Mucosa of rectum (tissue), 2 donors: Measurements from ENCODE around the gene SMIM10.
A peak's percentile ranks its signal among the peaks of the same experiment; 100 is the strongest.

Experiments
- H3K27ac ChIP-seq, 2 donors: one replicate each; pipeline ENCODE4 v1.7.0; 2013; ENCODE audit warnings: inconsistent platforms in 2 of 2, low read depth in 2 of 2, low read length in 2 of 2
- H3K27me3 ChIP-seq, 2 donors: one replicate each; pipeline ENCODE4 v1.7.0; 2013; ENCODE audit warnings: low read length in 2 of 2; ENCODE audit not compliant: control insufficient read depth in 2 of 2, insufficient read depth in 2 of 2
- H3K36me3 ChIP-seq, 2 donors: one replicate each; pipeline ENCODE4 v1.7.0; 2013; ENCODE audit warnings: low read length in 2 of 2; ENCODE audit not compliant: control insufficient read depth in 2 of 2, insufficient read depth in 2 of 2
- H3K4me1 ChIP-seq, 2 donors: one replicate each; pipeline ENCODE4 v1.7.0; 2013; ENCODE audit warnings: low read length in 2 of 2, mild to moderate bottlenecking in 1 of 2; ENCODE audit not compliant: control insufficient read depth in 2 of 2, insufficient read depth in 2 of 2
- H3K4me3 ChIP-seq, 2 donors: one replicate each; pipeline ENCODE4 v1.7.0; 2013; ENCODE audit warnings: low read length in 2 of 2
- H3K9ac ChIP-seq, 2 donors: one replicate each; pipeline ENCODE4 v1.7.0; 2013; ENCODE audit warnings: low read length in 2 of 2, low read depth in 1 of 2, mild to moderate bottlenecking in 1 of 2
- H3K9me3 ChIP-seq, 2 donors: one replicate each; pipeline ENCODE4 v1.7.0; 2013; ENCODE audit warnings: low read length in 2 of 2; ENCODE audit not compliant: control insufficient read depth in 2 of 2
- donor health status: healthy.
- donor health status: Normal muscosa, but diverticular disease.

Gene SMIM10

DNA sequence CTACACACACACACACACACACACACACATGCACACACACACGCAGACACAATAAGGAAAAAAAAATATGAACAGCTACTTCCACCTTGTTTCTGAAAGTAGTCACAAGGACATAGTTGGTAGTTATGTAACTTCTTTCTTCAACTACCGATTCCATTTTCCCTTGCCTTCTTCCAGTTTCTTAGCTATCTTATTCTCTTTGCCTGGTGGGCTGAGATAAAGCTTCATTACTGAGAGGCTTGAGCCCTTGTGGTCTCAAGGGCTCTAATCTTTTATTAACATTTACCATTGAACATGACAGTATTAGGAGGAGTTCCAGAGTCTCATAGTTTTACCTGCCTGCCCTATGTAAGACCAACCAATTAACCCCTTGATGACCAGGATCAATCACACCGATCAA is 8.9 kb upstream of the SMIM10 start:
- no peaks in the 10 kb centered on the region for H3K9me3 ChIP-seq
- H3K4me1 ChIP-seq = no peaks in the 10 kb centered on the region
- no peak overlapping the region for H3K4me3 ChIP-seq
- H3K27ac ChIP-seq = no peak overlapping the region
- peaks cover 0 to 2% of the 10 kb centered on the region in 2 donors for H3K27me3 ChIP-seq
- H3K36me3 ChIP-seq = no peaks in the 10 kb centered on the region
- no peak overlapping the region for H3K9ac ChIP-seq

DNA sequence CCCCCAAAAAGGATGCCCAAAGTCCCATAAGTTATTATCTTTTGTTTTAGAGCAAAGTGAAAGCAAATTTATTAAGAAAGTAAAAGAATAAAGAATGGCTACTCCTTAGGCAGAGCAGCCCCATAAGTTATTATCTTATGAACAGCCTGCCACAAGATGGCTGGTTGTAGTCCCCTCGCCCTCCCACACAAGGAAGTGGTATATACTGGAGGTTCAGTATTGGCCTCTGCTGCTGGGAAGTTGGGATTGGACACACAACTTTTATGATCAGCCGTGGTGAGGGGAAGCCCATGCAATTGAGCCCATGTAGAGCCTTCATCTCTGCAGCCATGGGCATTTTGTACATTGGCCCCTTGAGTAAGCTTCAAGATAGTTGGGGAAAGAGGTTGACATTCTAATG is 8.0 kb upstream of the SMIM10 start:
- Histone ChIP-seq H3K9ac (no peak overlapping the region), H3K9me3 (no peaks in the 10 kb centered on the region), H3K27me3 (no peaks in the 10 kb centered on the region), H3K4me3 (no peak overlapping the region), H3K36me3 (no peaks in the 10 kb centered on the region), H3K27ac (no peak overlapping the region), H3K4me1 (no peaks in the 10 kb centered on the region)

- Histone ChIP-seq H3K4me3 (no peak overlapping the region), H3K36me3 (no peaks in the 10 kb centered on the region), H3K27ac (no peak overlapping the region), H3K9ac (no peak overlapping the region), H3K4me1 (no peaks in the 10 kb centered on the region), H3K9me3 (no peaks in the 10 kb centered on the region), H3K27me3 (no peaks in the 10 kb centered on the region)
These were observed 5.3 kb upstream of the SMIM10 start for GRCh38 chrX:134985479-134985878.

- H3K9ac ChIP-seq = no peak overlapping the region
These were observed 353 bp upstream of the SMIM10 start for GRCh38 chrX:134990475-134990800.

GRCh38 chrX:134997646-134998045 is 6.9 kb downstream of the SMIM10 start:
- Histone ChIP-seq H3K27me3 (peaks cover 0 to 5% of the 10 kb centered on the region in 2 donors), H3K9me3 (no peaks in the 10 kb centered on the region), H3K36me3 (no peaks in the 10 kb centered on the region), H3K27ac (no peak overlapping the region), H3K4me1 (no peaks in the 10 kb centered on the region), H3K4me3 (no peak overlapping the region), H3K9ac (no peak overlapping the region)

More at GRCh38 chrX:134990475-134990800, 353 bp upstream of the SMIM10 start:
- no peaks in the 10 kb centered on the region for H3K9me3 ChIP-seq
- peak overlapping the region in 1 of 2 donors; percentile 68 for H3K4me3 ChIP-seq
- H3K36me3 ChIP-seq = no peaks in the 10 kb centered on the region
- no peaks in the 10 kb centered on the region for H3K4me1 ChIP-seq
- no peak overlapping the region for H3K27ac ChIP-seq
- H3K27me3 ChIP-seq = peaks cover 2 to 10% of the 10 kb centered on the region in 2 donors

GRCh38 chrX:134998246-134998645 is 7.5 kb downstream of the SMIM10 start:
- Histone ChIP-seq H3K9ac (no peak overlapping the region), H3K27me3 (peaks cover 0 to 5% of the 10 kb centered on the region in 2 donors), H3K27ac (no peak overlapping the region), H3K9me3 (no peaks in the 10 kb centered on the region), H3K4me3 (no peak overlapping the region), H3K4me1 (no peaks in the 10 kb centered on the region), H3K36me3 (no peaks in the 10 kb centered on the region)

DNA sequence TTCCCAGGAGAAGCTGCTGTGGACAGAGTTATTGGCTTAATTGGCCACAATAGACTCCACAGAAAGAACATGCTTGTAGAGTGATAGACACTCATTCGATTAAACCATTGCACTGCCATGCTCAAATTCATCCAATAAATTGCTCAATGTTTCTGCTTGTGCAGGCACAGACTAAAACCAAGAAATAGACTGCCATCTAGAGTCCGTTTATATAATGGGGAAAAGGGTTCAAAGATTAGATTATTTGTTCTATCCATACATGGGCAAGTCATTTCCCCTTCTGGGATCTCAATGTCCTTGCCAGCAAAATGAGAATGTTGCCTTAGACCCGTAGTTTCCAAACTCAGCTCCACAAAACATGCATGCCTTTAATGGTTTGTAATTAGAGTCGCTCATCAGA is 8.7 kb downstream of the SMIM10 start:
- no peak overlapping the region for H3K27ac ChIP-seq
- no peaks in the 10 kb centered on the region for H3K36me3 ChIP-seq
- H3K9me3 ChIP-seq = no peaks in the 10 kb centered on the region
- no peaks in the 10 kb centered on the region for H3K4me1 ChIP-seq
- no peak overlapping the region for H3K9ac ChIP-seq
- H3K4me3 ChIP-seq = no peak overlapping the region
- peaks cover 0 to 5% of the 10 kb centered on the region in 2 donors for H3K27me3 ChIP-seq

DNA sequence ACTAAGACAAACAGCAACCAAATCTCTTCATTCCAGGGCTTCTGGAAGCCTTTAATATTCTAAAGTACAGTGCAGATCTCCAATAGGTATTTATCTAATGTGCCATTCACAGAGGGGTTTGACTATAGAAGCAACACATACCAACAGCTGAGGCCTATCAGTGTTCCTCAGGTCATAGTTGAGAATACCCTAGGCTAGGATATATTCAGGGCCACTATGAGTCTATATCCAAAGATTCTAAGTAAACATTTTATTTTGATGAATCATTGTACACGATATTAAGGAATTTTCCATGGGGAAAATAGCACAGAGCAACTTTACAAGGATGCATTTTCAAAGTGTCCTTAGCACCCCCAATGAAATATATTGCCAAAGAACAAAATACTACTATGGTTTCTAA is 9.7 kb downstream of the SMIM10 start:
- Histone ChIP-seq H3K27ac (no peak overlapping the region), H3K36me3 (no peaks in the 10 kb centered on the region), H3K4me3 (no peak overlapping the region), H3K9ac (no peak overlapping the region), H3K4me1 (no peaks in the 10 kb centered on the region), H3K27me3 (peaks cover 0 to 5% of the 10 kb centered on the region in 2 donors), H3K9me3 (no peaks in the 10 kb centered on the region)

DNA sequence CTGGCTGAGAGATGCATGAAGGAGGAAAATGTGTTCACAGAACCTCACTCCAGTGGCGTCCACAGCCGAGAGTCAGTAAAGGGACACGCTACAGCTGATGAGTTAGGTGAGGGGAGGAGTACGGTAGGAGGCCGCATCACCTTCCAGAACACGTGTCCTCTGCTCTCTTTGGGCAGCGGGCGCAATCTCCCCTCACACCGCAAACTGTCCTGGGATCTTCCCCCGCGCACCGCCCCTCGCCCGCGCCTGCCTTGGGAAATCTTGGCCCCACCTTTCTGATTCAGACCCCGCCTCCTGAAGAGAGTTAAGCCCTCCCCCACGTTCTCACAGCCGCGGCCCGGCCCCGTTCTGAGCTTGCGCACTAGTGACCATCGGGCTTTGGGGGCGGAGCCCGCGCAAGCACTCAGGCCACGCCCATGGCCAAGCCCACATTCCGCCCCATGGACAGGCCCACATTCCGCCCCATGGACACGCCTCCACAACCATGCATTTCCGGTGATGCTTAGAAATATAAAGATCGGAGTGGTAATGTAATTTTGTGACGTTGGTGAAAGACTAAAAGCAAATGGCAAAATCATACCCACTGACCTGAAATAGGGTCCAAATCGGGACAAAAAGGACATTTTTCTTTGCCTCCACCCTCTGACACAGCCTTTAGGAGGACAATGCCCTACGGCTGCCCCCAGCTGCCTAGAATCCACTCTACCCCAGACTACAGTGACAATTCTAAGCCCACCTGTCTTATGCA is 13.3 kb downstream of the SMIM10 start:
- no peaks in the 10 kb centered on the region for H3K4me1 ChIP-seq
- peaks cover 4 to 6% of the 10 kb centered on the region in 2 donors for H3K27me3 ChIP-seq
- H3K9me3 ChIP-seq = no peaks in the 10 kb centered on the region
- no peaks in the 10 kb centered on the region for H3K36me3 ChIP-seq
- H3K4me3 ChIP-seq = peak overlapping the region; percentile 63 to 69
- no peak overlapping the region for H3K27ac ChIP-seq
- peak overlapping the region in 1 of 2 donors; percentile 18 for H3K9ac ChIP-seq

GRCh38 chrX:135006187-135006586 is 15.4 kb downstream of the SMIM10 start:
- Histone ChIP-seq H3K36me3 (no peaks in the 10 kb centered on the region), H3K27me3 (peaks cover 7 to 18% of the 10 kb centered on the region in 2 donors), H3K4me3 (no peak overlapping the region), H3K9ac (no peak overlapping the region), H3K27ac (no peak overlapping the region), H3K4me1 (no peaks in the 10 kb centered on the region), H3K9me3 (no peaks in the 10 kb centered on the region)
